Right lobe of liver (tissue), 6 donors: ENCODE results near the gene SYT14. TPM values are rescaled to one million over a fixed set of nuclear protein-coding genes. Genes with fewer than 3 reads are reported as not detected.

ENCODE experiments used
- ATAC-seq, 4 donors: fragments of 200-7000 bp; cut with Tn5 transposase; one replicate each; pipeline ENCODE4 v1.9.1; 2020; ENCODE audit warnings: mild to moderate bottlenecking in 4 of 4, moderate library complexity in 4 of 4
- DNase-seq, 3 donors: peaks; one replicate each; pipeline ENCODE4 v3.0.0-alpha.2; 2020
- H3K27ac ChIP-seq, 3 donors: fragments of 200-600 bp; one replicate each; pipeline ENCODE4 v1.8.0; 2022
- H3K27me3 ChIP-seq, 2 donors: fragments of 200-600 bp; one replicate each; pipeline ENCODE4 v1.8.0; 2022
- H3K36me3 ChIP-seq, 4 donors: fragments of 200-600 bp; sonication (generic) in 1 of 4; one replicate each; pipeline versions ENCODE4 v1.5.1 to v1.8.0; 2017 to 2022; ENCODE audit warnings: control low read depth in 1 of 4
- H3K4me1 ChIP-seq, 4 donors: fragments of 200-600 bp; sonication (generic) in 1 of 4; one replicate each; pipeline versions ENCODE4 v1.5.1 to v1.8.0; 2017 to 2022; ENCODE audit warnings: control low read depth in 1 of 4
- H3K4me3 ChIP-seq, 3 donors: fragments of 200-600 bp; one replicate each; pipeline ENCODE4 v1.8.0; 2022
- H3K9me3 ChIP-seq, 4 donors: fragments of 200-600 bp; sonication (generic) in 1 of 4; one replicate each; pipeline versions ENCODE4 v1.5.1 to v1.8.0; 2017 to 2022; ENCODE audit warnings: control low read depth in 1 of 4
- POLR2A ChIP-seq: fragments of 450-650 bp; IDR thresholded peaks from one replicate; pipeline ENCODE4 v1.6.1; 2017; ENCODE audit warnings: antibody characterized with exemption, mild to moderate bottlenecking
- WGBS: methylation state at CpG from one replicate; pipeline ENCODE4 v1.1.6; 2018; ENCODE audit warnings: low coverage, low lambda C conversion rate; ENCODE audit not compliant: insufficient coverage; ENCODE audit errors: missing lambda C conversion rate; 5-methylcytosine and 5-hydroxymethylcytosine counted together
- intact Hi-C, 2 donors: fragments of 100-400 bp; cut with DNase I; formaldehyde crosslinking; loops; one replicate each; pipeline versions ENCODE4 v1.11.2 to v1.14.1; 2022
- total RNA-seq, 6 experiments: library from RNA; depleted of rRNA in 2 of 6; stranded (reverse); fragments of >200 nt in 2 of 6; fragmentation: NEBNext Ultra II Directional in 3 of 6; extraction: Animal tissue kit (Norgen Biotek cat#: 25700) in 3 of 6; gene quantifications; one replicate each; pipeline versions ENCODE4 v1.1.0 to v1.2.4, GENCODE V29; 2016 to 2023
- TF ChIP-seq, protein P1 (sequence below), 4 donors: fragments of 200-600 bp in 3 of 4; fragments of 450-650 bp in 1 of 4; IDR thresholded peaks; one replicate each; pipeline versions ENCODE4 v1.5.1 to v1.8.0; 2016 to 2022; ENCODE audit warnings: antibody characterized with exemption in 4 of 4, mild to moderate bottlenecking in 2 of 4
- donor health status: DM: no; HTN: yes; CAD: no.
- donor health status: DM: no; HTN: no; CAD: no.
- donor health status: DM: no; HTN: no; CAD: no.
- donor health status: DM: no; HTN: yes; CAD: no.
- donor health status: DM: no; HTN: yes; CAD: no.

The SYT14 gene
- total RNA-seq, 6 experiments from 2014 or later: not detected

DNA sequence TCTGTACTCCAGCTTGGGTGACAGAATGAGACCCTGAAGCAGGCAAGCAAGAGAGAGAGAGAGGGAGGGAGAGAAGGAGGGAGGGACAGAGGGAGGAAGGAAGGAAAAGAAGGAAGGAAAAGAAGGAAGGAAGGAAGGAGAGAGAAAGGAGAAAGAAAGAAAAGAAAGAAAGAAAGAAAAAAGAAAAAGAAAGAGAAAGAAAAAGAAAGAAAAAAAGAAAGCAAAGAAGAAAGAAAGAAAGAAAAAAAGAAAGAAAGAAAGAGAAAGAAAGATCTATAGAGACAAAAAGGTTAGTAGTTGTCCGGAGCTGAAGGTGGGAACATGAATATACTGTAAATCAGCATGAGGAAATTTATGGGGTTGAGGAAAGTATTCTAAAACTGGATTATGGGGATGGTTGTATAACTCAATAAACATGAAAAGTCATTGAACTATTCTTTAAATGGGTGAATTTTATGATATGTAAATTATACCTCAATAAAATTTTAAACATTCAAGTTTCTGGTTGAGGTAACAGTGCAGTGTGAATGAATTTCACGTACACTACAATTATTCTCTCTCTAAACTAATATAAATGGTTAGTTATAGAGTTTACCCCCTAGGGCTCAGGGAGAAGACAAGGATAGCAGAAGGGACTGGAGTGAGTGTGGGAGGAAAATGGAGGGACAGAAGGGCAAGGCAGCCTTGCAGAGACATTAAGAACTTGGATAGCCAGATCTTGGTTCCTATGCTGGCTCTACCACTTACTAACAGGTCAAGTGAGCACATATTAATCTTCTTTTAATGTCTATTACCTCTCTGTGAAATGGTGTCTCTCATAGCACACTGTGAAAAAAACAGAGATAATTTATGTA, 269.8 kb downstream of the SYT14 start:
- intact Hi-C loops: no loop called here
- H3K4me3 ChIP-seq: no peak overlapping the region
- H3K9me3 ChIP-seq: no peaks in the 10 kb centered on the region
- H3K27me3 ChIP-seq: no peaks in the 10 kb centered on the region
- WGBS: 65% methylated on average over 2 of the region's 2 CpGs
- ATAC-seq (no peak), DNase-seq (no peak)
- H3K4me1 ChIP-seq: no peaks in the 10 kb centered on the region
- TF ChIP-seq, protein P1, sequence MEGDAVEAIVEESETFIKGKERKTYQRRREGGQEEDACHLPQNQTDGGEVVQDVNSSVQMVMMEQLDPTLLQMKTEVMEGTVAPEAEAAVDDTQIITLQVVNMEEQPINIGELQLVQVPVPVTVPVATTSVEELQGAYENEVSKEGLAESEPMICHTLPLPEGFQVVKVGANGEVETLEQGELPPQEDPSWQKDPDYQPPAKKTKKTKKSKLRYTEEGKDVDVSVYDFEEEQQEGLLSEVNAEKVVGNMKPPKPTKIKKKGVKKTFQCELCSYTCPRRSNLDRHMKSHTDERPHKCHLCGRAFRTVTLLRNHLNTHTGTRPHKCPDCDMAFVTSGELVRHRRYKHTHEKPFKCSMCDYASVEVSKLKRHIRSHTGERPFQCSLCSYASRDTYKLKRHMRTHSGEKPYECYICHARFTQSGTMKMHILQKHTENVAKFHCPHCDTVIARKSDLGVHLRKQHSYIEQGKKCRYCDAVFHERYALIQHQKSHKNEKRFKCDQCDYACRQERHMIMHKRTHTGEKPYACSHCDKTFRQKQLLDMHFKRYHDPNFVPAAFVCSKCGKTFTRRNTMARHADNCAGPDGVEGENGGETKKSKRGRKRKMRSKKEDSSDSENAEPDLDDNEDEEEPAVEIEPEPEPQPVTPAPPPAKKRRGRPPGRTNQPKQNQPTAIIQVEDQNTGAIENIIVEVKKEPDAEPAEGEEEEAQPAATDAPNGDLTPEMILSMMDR (IDR thresholded peaks at IDR 0.05): no peak
- no peak for TF ChIP-seq POLR2A
- H3K27ac ChIP-seq: no peak overlapping the region
- no peaks in the 10 kb centered on the region for H3K36me3 ChIP-seq

DNA sequence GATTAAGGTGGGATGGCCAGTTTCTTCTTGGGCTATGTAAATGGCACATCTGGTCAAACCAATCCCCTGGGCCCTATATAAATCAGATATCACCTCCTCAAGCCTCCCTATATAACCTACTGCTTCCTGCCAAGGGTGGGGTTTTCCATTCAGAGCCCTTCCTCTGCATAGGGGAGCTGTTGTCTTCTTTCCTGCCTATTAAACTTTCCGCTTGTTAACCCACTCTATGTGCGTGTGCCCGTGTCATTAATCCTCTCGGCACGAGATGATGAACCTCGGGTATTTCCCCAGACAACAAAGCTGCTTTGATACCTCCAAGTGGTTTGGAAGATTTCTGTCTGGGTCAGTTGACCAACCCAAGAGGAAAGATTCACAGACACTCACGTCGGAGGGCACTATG, 275.3 kb downstream of the SYT14 start:
- no peak for ATAC-seq
- Histone ChIP-seq H3K27ac (no peak overlapping the region), H3K36me3 (no peaks in the 10 kb centered on the region), H3K9me3 (no peaks in the 10 kb centered on the region), H3K27me3 (no peaks in the 10 kb centered on the region), H3K4me1 (no peaks in the 10 kb centered on the region), H3K4me3 (no peak overlapping the region)
- 65% methylated on average over 8 of the region's 8 CpGs for WGBS
- TF ChIP-seq, protein P1 (IDR thresholded peaks at IDR 0.05): no peak
- TF ChIP-seq POLR2A: no peak
- no peak for DNase-seq
- intact Hi-C loops: no loop called here

DNA sequence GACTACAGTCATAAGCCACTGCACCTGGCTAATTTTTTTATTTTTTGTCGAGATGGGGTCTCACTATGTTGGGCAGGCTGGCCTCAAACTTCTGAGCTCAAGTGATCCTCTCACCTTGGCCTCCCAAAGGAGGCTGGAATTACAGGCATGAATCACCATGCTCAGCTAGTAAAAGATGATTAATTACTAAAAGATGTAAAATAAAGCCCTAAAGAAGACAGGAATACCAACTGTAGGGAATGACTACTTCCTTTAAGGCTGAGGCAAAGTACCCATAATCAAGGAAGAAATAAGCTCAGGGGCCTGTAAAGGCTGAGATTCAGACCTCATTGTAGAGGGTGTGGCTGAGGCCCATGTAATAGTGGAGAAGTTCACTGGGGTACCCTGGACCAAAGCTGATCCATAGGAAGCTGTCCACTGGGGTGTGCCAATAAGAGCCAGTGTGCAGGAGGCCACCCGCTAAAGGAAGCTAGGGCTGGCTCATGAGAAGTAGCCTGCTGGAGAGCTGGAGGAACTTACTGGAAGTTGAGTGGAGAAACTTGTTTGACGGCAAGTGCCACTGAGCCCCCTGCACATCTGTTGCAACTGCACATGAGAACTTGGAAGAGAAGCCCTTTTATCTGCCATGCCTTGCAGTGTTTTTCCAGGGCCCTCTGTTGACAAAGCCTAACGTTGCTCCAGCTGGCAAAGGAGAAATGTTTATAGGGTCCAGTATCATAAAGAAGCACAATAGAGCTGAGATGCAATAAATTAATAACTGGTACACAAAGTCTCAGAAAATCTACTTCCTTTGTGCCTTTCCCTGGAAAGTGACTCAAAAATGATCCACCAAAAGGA, 276.8 kb downstream of the SYT14 start:
- 33% methylated on average over 2 of the region's 4 CpGs for WGBS
- DNase-seq (no peak), ATAC-seq (no peak)
- TF ChIP-seq, protein P1 (IDR thresholded peaks at IDR 0.05): no peak
- TF ChIP-seq POLR2A: no peak
- no peak overlapping the region for H3K4me3 ChIP-seq
- no peaks in the 10 kb centered on the region for H3K4me1 ChIP-seq
- H3K27me3 ChIP-seq: no peaks in the 10 kb centered on the region
- no peaks in the 10 kb centered on the region for H3K36me3 ChIP-seq
- no peaks in the 10 kb centered on the region for H3K9me3 ChIP-seq
- H3K27ac ChIP-seq: no peak overlapping the region
- intact Hi-C loops: no loop called here

DNA sequence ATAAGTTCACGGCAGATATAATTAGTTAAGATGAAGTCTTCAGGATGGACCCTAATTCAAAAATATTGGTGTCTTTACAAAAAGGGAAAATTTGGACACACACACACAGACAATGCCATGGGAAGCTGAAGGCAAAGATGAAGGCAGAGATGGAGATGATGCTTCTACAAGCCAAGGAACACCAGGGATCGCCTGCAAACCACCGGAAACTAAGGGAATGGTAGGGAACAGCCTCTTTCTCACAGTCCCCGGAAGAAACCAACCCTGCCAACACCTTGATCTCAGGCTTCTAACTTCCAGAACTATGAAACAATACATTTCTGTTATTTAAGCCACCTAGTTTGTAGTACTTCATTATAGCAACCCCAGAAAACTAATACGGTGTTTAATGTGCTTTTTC, 279.5 kb downstream of the SYT14 start:
- H3K36me3 ChIP-seq: no peaks in the 10 kb centered on the region
- no peaks in the 10 kb centered on the region for H3K27me3 ChIP-seq
- TF ChIP-seq, protein P1 (IDR thresholded peaks at IDR 0.05): no peak
- no peak for TF ChIP-seq POLR2A
- no peaks in the 10 kb centered on the region for H3K9me3 ChIP-seq
- no peaks in the 10 kb centered on the region for H3K4me1 ChIP-seq
- intact Hi-C loops: no loop called here
- WGBS: 67% methylated on average over 3 of the region's 5 CpGs
- no peak overlapping the region for H3K27ac ChIP-seq
- no peak for ATAC-seq
- no peak overlapping the region for H3K4me3 ChIP-seq
- no peak for DNase-seq
